Ishikawa (cell line): Measurements from ENCODE around the gene MYL5.

Experiments
- CEBPB ChIP-seq: IDR thresholded peaks from 2 replicates; pipeline ENCODE4 v1.6.1; 2012
- CREB1 ChIP-seq: IDR thresholded peaks from 2 replicates; pipeline ENCODE4 v1.6.1; 2012; ENCODE audit warnings: low read depth
- EGR1 ChIP-seq: IDR thresholded peaks from 2 replicates; pipeline ENCODE4 v1.6.1; 2012
- EP300 ChIP-seq: IDR thresholded peaks from 2 replicates; pipeline ENCODE4 v1.6.1; 2012; ENCODE audit warnings: borderline replicate concordance
- FOXM1 ChIP-seq: IDR thresholded peaks from 2 replicates; pipeline ENCODE4 v1.6.1; 2012; ENCODE audit warnings: low read depth, borderline replicate concordance
- NFIC ChIP-seq: IDR thresholded peaks from 2 replicates; pipeline ENCODE4 v1.6.1; 2012
- RAD21 ChIP-seq: IDR thresholded peaks from 2 replicates; pipeline ENCODE4 v1.6.1; 2012; ENCODE audit warnings: low read depth
- TAF1 ChIP-seq: IDR thresholded peaks from 2 replicates; pipeline ENCODE4 v1.6.1; 2012; ENCODE audit warnings: low read depth, mild to moderate bottlenecking
- TCF12 ChIP-seq: IDR thresholded peaks from 2 replicates; pipeline ENCODE4 v1.6.1; 2012; ENCODE audit warnings: low read depth
- TEAD4 ChIP-seq: IDR thresholded peaks from 2 replicates; pipeline ENCODE4 v1.6.1; 2012
- YY1 ChIP-seq: IDR thresholded peaks from 2 replicates; pipeline ENCODE4 v1.6.1; 2012; ENCODE audit warnings: low read depth
- ZBTB7A ChIP-seq: IDR thresholded peaks from 2 replicates; pipeline ENCODE4 v1.6.1; 2012; ENCODE audit warnings: low read depth
- TF ChIP-seq, protein P1 (sequence below): IDR thresholded peaks from 2 replicates; pipeline ENCODE4 v1.6.1; 2012; ENCODE audit warnings: low read depth, mild to moderate bottlenecking
- TF ChIP-seq, protein P2 (sequence below): IDR thresholded peaks from 2 replicates; pipeline ENCODE4 v1.6.1; 2012
- TF ChIP-seq, protein P3 (sequence below): IDR thresholded peaks from 2 replicates; pipeline ENCODE4 v1.6.1; 2012

The MYL5 gene

DNA sequence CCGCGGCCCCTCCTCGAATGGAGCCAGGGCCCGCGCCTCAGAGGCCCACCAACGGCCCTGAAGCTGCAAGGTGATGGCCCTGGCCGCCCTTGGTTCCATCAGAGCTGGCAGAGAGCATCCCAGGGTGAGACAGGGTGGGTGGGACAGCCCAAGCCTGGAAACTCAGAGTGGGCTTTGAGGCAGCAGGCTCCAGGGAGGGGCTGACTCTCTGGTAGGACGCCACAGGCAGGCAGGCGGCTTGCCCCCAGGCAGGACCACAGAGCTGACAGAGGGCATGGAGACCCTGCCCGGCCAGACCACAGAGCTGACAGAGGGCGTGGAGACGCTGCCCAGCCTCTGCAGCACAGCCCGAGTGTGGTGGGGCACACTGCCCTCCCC, 4.8 kb downstream of the MYL5 start:
- TF ChIP-seq NFIC (no peak), EP300 (no peak), FOXM1 (no peak), EGR1 (no peak), CREB1 (no peak), ZBTB7A (no peak), CEBPB (no peak)
- TF ChIP-seq, protein P1, sequence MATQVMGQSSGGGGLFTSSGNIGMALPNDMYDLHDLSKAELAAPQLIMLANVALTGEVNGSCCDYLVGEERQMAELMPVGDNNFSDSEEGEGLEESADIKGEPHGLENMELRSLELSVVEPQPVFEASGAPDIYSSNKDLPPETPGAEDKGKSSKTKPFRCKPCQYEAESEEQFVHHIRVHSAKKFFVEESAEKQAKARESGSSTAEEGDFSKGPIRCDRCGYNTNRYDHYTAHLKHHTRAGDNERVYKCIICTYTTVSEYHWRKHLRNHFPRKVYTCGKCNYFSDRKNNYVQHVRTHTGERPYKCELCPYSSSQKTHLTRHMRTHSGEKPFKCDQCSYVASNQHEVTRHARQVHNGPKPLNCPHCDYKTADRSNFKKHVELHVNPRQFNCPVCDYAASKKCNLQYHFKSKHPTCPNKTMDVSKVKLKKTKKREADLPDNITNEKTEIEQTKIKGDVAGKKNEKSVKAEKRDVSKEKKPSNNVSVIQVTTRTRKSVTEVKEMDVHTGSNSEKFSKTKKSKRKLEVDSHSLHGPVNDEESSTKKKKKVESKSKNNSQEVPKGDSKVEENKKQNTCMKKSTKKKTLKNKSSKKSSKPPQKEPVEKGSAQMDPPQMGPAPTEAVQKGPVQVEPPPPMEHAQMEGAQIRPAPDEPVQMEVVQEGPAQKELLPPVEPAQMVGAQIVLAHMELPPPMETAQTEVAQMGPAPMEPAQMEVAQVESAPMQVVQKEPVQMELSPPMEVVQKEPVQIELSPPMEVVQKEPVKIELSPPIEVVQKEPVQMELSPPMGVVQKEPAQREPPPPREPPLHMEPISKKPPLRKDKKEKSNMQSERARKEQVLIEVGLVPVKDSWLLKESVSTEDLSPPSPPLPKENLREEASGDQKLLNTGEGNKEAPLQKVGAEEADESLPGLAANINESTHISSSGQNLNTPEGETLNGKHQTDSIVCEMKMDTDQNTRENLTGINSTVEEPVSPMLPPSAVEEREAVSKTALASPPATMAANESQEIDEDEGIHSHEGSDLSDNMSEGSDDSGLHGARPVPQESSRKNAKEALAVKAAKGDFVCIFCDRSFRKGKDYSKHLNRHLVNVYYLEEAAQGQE, result no peak

DNA sequence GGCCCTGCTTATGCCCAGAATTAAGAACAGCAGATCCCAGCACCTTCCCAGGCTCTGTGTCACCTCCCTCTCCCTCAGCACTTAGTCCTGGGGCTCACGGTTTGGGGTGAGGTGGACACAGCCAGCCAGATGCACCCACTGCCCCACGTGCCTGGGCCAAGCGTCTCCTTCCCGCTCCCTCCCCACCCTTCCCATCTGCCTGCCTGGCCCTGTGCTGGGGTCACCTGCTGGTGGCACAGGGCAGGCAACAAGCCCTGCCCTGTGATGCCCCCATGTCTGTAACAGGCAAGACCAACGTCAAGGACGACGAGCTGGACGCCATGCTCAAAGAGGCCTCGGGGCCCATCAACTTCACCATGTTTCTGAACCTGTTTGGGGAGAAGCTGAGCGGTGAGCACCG, 5.3 kb downstream of the MYL5 start:
- TF ChIP-seq FOXM1 (no peak), EGR1 (no peak), CEBPB (no peak)
- TF ChIP-seq, protein P2, sequence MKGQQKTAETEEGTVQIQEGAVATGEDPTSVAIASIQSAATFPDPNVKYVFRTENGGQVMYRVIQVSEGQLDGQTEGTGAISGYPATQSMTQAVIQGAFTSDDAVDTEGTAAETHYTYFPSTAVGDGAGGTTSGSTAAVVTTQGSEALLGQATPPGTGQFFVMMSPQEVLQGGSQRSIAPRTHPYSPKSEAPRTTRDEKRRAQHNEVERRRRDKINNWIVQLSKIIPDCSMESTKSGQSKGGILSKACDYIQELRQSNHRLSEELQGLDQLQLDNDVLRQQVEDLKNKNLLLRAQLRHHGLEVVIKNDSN, result no peak

- TF ChIP-seq EP300, result no peak
Measured at GRCh38 chr4:680091-680490, 5.7 kb downstream of the MYL5 start.

DNA sequence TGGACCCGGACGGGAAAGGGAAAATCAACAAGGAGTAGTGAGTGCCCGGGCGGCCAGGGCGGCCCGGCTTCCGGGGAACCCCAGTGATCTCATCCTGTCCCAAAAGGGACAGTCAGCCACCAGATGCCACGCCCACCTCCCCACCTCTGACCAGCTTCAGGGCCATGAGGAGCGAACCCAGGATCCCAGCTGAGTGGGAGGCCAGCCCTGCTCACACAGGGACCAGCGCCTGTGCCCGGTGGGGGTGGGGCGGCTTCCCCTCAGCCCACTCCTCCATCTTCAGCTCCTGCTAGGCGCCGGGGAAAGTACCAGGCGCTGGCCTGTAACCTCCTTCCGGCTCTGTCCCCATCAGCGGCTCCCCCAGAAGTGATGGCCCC, 6.2 kb downstream of the MYL5 start:
- TF ChIP-seq YY1 (no peak), TAF1 (no peak), TEAD4 (no peak), TCF12 (no peak), RAD21 (no peak), NFIC (no peak), EP300 (no peak), CEBPB (no peak), CREB1 (no peak), ZBTB7A (no peak), EGR1 (no peak), FOXM1 (no peak)
- TF ChIP-seq, protein P3, sequence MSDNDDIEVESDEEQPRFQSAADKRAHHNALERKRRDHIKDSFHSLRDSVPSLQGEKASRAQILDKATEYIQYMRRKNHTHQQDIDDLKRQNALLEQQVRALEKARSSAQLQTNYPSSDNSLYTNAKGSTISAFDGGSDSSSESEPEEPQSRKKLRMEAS, result no peak
- TF ChIP-seq, protein P1, result no peak
- TF ChIP-seq, protein P2, result no peak

DNA sequence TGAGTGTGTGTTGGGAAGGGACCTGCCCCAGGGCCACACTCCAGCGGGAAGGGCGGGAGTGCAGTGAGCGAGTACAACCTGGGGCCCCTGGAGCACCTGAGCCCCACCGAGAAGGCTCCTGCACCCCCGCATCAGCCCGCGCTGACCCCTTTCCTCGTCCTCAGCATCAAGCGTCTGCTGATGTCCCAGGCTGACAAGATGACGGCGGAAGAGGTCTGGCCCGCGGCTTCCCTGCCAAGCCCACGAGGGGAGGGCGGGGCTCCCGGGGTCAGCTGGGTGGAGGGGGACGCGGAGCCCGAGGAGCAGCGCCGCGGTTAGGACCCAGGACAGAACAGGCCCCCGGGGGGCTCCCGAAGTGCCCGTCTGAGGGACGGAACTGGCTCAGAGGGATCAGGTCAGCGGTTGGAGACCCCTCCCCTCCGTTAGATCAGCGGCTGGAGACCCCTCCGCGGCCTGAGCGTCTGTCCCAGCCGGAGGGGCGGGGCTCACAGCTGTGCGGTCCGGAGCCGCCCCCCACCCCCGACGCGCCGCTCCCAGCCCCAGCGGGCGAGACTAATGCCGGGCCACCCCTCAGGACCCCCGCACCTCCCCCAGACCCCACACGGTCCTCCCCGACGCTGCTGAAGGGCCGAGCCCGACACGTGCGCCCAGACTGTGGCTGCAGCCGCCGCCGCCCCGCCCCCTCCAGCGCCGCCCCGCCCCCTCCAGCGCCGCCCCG, 6.7 kb downstream of the MYL5 start:
- TF ChIP-seq, protein P1, result no peak
- no peak for TF ChIP-seq CEBPB
- TF ChIP-seq, protein P2, result no peak
- TF ChIP-seq YY1, result no peak
- TF ChIP-seq, protein P3, result peak; percentile 62; the same call in 1 of the 2 replicates
- no peak for TF ChIP-seq TAF1
- no peak for TF ChIP-seq CREB1
- peak; percentile 69 for TF ChIP-seq ZBTB7A
